Astrocyte of the cerebellum (primary cell): ENCODE data around the gene KCNS3.

Experiments
- DNase-seq: peaks from one replicate; pipeline ENCODE4 v3.0.0-alpha.2; 2011; ENCODE audit warnings: low read depth
- H3K4me3 ChIP-seq: 2 replicates; pipeline ENCODE4 v1.5.1; 2011; ENCODE audit warnings: mild to moderate bottlenecking, low read depth, low read length, moderate library complexity
- CTCF ChIP-seq: IDR thresholded peaks from 2 replicates; pipeline ENCODE4 v1.5.1; 2012; ENCODE audit warnings: low read length, low read depth, moderate library complexity, mild to moderate bottlenecking; ENCODE audit errors: missing control alignments
- in situ Hi-C: cut with HindIII; loops from 2 replicates; pipeline ENCODE4 v1.10.0; 2017; ENCODE audit warnings: low sequenced_read_pairs

The KCNS3 gene

GRCh38 chr2:17878281-17879136 lies at the start of gene KCNS3:
TSS of gene KCNS3 (plus strand) at chr2:17878667. CDS start at chr2:17931009, 52,342 bp downstream.
- DNase-seq: no peak
- TF ChIP-seq CTCF: no peak
- peak within 1 kb of the TSS; percentile 77 for H3K4me3 ChIP-seq
- in situ Hi-C loops: no loop called here

GRCh38 chr2:17830053-17831034 lies 48.1 kb upstream of the KCNS3 start:
- peak; percentile 91 for TF ChIP-seq CTCF
- in situ Hi-C loops: loop anchor here (25.0 kb wide), 1 partner anchor 332 kb away; no protein-coding TSS in a partner anchor
- peak overlapping the region; percentile 18 for H3K4me3 ChIP-seq
- peak; percentile 27 for DNase-seq

GRCh38 chr2:17835516-17835915 lies 43.0 kb upstream of the KCNS3 start:
- TF ChIP-seq CTCF: no peak
- in situ Hi-C loops: loop anchor here (25.0 kb wide), 1 partner anchor 327 kb away; no protein-coding TSS in a partner anchor
- DNase-seq: no peak
- H3K4me3 ChIP-seq: no peak overlapping the region

- no peak for DNase-seq
- in situ Hi-C loops: loop anchor here (25.0 kb wide), 1 partner anchor 322 kb away; no protein-coding TSS in a partner anchor
- TF ChIP-seq CTCF: no peak
- H3K4me3 ChIP-seq: no peak overlapping the region
Measured at GRCh38 chr2:17839959-17840358, 38.5 kb upstream of the KCNS3 start.

GRCh38 chr2:17843457-17843856 lies 35.0 kb upstream of the KCNS3 start:
- H3K4me3 ChIP-seq: no peak overlapping the region
- DNase-seq: no peak
- in situ Hi-C loops: loop anchor here (25.0 kb wide), 1 partner anchor 319 kb away; no protein-coding TSS in a partner anchor
- no peak for TF ChIP-seq CTCF

GRCh38 chr2:17845806-17846205 lies 32.7 kb upstream of the KCNS3 start:
- DNase-seq: no peak
- H3K4me3 ChIP-seq: no peak overlapping the region
- TF ChIP-seq CTCF: no peak
- in situ Hi-C loops: loop anchor here (25.0 kb wide), 1 partner anchor 316 kb away; no protein-coding TSS in a partner anchor
